Renal pelvis (tissue), 4 donors: Measurements from ENCODE around the gene SLC12A1. TPM values are rescaled to one million over a fixed set of nuclear protein-coding genes. Genes with fewer than 3 reads are reported as not detected.

ENCODE experiments used
- DNase-seq: peaks from one replicate; pipeline ENCODE4 v3.0.0-alpha.2; 2013
- polyA plus RNA-seq, 3 donors: library from polyadenylated mRNA; unstranded; fragments of 120-200 nt; gene quantifications; one replicate each; pipeline ENCODE4 v1.2.1, GENCODE V29; 2013; ENCODE audit not compliant: insufficient read length in 3 of 3

The SLC12A1 gene
- polyA plus RNA-seq, 3 donors, result 267 to 393 (median 352) TPM

DNA sequence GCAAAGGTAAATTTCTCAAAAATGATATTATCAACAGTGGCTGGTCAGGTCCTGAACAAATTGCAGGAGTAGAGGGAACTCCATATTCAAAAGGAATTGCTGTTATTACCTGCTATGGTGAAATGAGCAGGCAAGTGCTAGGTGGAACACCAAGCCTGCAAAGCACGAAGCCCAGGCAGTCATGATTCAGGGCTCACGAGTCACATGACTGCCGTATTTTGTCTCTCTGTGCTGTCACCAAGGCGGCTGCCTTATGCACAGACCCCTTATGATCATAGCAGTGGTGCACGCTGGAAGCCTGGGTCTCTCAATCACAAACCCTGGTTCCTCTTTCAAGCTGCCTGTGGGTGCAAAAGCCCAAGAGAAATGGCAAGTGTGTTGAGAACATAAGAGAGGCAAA lies 24.4 kb downstream of the SLC12A1 start:
- DNase-seq, result no peak

- DNase-seq, result no peak
Observed at GRCh38 chr15:48233246-48233645, 27.1 kb downstream of the SLC12A1 start.

GRCh38 chr15:48239334-48239733 lies 33.2 kb downstream of the SLC12A1 start:
- DNase-seq, result no peak

- no peak for DNase-seq
Observed at GRCh38 chr15:48242015-48242414, 35.9 kb downstream of the SLC12A1 start.

GRCh38 chr15:48242535-48242934 lies 36.4 kb downstream of the SLC12A1 start:
- DNase-seq, result no peak

DNA sequence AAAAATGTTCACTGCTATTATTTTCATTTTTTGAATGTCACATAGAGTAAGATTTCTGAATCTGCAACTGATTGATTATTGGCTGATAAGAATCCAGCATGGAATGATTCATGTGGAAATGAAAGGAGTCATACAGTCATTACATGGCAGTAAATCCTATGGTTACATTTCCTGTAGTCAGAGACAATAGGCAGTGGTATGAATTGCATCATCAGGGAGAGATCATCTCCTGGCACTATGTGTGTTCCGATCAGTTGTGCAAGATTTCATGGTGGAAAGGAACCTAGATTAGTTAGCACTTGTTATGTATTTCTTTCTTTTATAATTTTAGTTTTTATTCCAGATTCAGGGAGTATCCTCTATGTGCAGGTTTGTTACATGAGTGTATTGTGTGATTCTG lies 38.8 kb downstream of the SLC12A1 start:
- DNase-seq, result no peak

- no peak for DNase-seq
Observed at GRCh38 chr15:48248414-48248813, 42.3 kb downstream of the SLC12A1 start.

DNA sequence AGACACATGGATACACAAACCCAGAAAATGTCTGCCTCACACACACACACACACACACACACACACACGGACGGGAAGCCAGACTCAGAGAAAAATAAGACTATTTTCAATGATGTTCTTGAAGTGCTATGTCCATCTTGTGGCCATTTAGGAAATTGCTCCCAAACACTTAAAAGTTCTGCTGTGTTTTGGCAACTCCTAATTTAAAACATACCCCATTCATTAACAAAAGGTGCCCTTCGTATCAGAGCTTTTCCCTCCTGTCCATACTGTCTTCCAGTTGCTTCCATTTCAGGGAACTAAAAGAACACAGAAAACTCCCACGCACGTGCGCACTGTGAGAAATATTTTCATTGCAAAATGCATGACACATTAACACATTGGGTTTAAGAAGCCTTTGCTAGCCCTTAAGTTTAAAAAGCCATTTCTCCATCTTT lies 44.6 kb downstream of the SLC12A1 start:
- DNase-seq, result peak; percentile 73

GRCh38 chr15:48253172-48253571 lies 47.1 kb downstream of the SLC12A1 start:
- DNase-seq, result no peak

- DNase-seq, result no peak
Observed at GRCh38 chr15:48265135-48265534, 59.0 kb downstream of the SLC12A1 start.

DNA sequence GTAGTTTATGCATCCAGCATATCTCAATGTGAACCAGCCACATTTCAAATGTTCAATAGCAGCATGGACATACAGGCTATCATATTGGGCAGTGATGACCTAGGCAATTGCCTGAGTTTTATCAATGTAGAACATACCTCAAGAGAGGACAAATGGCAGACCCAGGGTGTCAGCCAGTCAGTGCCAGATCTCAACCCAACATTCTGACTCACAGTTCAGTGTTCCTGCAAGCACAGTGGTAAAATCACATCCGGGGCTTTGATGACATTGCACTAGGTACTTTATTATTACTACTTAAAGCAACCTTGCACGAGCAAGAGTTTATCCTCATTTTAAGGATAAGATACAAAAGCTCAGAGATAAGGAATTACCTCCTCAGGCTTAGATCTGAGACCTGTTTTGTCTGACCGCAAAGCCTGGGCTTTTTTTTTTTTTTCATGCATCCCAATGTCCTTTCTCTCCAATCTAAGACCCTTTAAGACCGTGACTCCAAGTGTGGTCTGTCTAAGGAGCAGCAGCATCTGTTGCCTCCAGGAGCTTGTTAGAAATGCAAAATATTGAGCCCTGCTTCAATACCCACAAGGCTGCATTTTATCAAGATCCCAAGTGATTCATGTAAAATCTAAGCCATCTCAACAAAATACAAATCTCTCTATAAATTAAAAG lies 60.1 kb downstream of the SLC12A1 start:
- DNase-seq, result no peak

GRCh38 chr15:48267766-48268165 lies 61.7 kb downstream of the SLC12A1 start:
- no peak for DNase-seq

GRCh38 chr15:48273049-48273448 lies 66.9 kb downstream of the SLC12A1 start:
- DNase-seq, result no peak

GRCh38 chr15:48278666-48279065 lies 72.6 kb downstream of the SLC12A1 start:
- DNase-seq, result no peak

GRCh38 chr15:48279608-48280007 lies 73.5 kb downstream of the SLC12A1 start:
- no peak for DNase-seq

- DNase-seq, result no peak
Observed at GRCh38 chr15:48281674-48282073, 75.6 kb downstream of the SLC12A1 start.

DNA sequence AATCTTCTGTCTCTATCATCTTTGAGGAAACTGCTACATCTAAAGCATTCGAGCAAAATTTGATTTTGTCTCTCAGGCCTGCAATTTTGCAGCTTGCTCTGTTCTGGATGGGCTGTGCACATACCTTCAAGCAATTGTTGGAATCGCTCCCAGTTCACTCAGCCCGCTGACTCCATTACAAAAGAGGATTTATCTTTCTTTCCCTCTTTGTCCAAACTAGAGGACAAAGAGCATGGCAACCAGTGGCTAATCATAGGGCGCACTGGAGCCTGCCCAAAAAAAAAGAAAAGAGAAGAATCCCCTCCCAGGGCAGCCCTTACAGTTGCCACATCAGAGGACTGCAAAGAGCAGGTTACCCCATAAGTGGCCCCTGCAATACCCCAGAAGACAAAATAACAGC lies 76.1 kb downstream of the SLC12A1 start:
- DNase-seq, result no peak

- DNase-seq, result no peak
Observed at GRCh38 chr15:48283396-48284145, 77.5 kb downstream of the SLC12A1 start.

DNA sequence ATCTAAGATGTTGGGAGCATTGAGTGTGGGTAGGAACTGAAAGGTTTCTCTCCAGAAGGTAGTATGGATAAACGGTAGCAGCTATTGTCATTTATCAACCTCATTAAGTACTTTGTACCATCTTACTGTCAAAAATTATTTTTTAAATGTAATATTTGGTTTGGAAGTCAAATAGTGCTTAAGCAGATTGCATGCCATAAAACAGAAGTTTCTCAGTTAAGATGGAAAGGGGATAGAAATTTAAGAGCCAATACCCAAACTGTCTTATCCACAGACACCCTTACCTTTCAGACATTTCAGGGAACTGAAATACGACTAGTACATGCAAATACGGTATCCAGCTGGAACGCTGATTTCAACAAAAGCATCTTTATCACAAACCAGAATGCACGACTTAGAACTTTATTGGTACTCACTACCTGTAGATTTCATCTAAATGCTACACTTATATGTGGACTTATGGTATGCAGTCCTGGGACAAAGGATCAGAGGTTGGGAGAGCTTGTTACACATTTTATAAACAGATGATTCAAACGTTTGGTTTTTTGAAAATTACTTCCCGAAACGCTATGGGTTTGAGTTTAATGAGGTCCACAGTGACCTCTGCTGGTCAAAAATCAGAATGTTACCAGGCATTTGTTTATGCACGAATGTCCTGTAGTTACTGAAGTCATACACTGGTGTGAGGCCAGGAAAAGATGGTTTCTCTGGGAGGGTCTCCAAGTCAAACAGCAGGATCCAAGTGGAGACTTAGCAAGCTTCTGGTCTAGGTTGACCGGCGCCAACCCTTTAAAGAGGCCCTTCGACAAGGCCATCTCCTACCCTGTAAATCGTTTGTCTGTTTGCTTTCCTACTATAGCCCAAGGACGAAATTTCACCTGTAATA lies 79.5 kb downstream of the SLC12A1 start:
- DNase-seq, result peak; percentile 85

DNA sequence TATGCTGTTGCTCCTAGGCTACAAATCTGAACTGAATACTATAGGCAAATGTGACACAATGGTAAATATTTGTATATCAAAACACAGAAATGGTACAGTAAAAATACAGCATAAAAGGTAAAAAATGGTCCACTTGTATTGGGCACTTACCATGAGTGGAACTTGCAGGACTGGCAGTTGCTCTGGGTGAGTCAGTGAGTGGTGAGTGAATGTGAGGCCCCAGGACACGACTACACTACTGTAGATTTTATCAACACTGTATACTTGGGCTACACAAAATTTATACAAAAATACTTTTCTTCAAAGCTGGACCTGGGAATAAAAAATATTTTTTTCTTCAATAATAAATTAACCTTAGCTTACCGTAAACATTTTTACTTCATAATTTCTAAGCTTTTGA lies 83.5 kb downstream of the SLC12A1 start:
- DNase-seq, result no peak

DNA sequence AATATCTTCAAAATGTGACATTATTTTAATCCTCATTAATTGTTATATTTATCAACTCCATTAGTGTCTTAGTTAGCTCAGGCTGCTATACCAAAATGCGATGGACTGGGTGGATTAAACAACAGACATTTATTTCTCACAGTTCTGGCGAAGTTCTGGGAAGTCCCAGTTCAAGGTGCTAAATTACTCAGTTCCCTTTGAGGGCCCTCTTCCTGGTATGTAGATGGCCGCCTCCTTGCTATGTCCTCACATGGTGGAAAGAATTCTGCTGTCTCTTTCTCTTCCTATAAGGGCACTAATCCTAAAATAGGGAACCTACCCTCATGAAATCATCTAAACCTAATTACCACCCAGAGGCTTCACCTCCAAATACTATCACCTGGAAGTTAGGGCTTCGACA lies 86.4 kb downstream of the SLC12A1 start:
- no peak for DNase-seq

DNA sequence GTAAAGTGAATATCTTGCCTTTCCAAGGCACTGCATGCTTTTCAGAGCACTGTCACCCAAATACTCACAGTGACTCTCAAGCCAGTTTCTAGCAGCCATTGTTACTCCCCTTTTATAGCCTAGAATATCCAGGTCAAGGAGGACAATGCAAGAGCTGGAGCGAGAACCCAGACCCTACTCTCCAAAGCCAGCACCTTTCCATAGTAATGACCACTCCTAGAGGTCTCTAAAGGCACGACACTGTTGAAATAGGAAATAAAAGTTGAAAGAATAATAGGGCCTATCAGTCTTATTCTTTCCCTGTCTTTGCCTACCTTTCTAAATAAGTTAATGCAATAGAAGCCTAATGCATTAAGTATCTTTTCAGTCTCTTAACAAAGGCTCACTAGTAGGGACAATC lies 91.6 kb downstream of the SLC12A1 start:
- no peak for DNase-seq

DNA sequence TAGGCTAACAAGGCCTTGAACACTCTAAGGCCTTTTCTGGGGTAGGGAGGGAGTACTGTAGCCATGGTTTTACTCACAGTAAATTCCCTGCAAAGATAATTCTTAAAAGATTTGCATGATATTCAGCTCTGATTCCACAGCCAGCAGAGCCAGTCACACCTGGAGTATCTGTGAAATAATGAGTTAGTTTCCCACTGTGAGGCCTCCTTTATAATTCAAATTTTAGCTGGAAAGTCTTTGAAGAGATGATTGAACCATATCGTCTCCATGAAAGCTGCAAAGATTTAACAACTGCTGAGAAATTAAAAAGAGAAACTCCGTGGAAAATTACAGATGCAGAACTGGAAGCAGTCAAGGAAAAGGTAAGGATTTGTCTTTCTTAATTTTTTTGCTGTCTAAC lies 92.8 kb downstream of the SLC12A1 start:
- DNase-seq, result no peak
